ENCODE measurements around the gene RCOR1. TPM values are rescaled to one million over a fixed set of nuclear protein-coding genes. Genes with fewer than 3 reads are reported as not detected.

Gene RCOR1
- total and polyA plus RNA-seq, 2 donors (not counting 1 experiment from before 2014, with no cell fraction given): 8.7 to 37.1 TPM

GRCh38 chr14:102554821-102555819 is 37.3 kb upstream of the RCOR1 start:
- Histone ChIP-seq H3K36me3 (replicated peaks in 1 of 2; ENCODE audit: control extremely low read depth in 1 of 2, control insufficient read depth in 1 of 2, extremely low read depth in 1 of 2, insufficient read depth in 2 of 2, low read length in 1 of 2) (no peaks in the 10 kb centered on the region), H4K20me1 (ENCODE audit: control insufficient read depth, insufficient read depth, low read length, poor library complexity, severe bottlenecking) (no peaks in the 10 kb centered on the region), H3K9me3 (ENCODE audit: control extremely low read depth in 1 of 3, control insufficient read depth in 2 of 3, insufficient read depth in 1 of 3, low read length in 2 of 3) (no peaks in the 10 kb centered on the region), H3K79me2 (ENCODE audit: control insufficient read depth, insufficient read depth, low read length) (no peaks in the 10 kb centered on the region), H2AFZ (ENCODE audit: insufficient read depth, low read depth, low read length, poor library complexity, severe bottlenecking) (peak overlapping the region; percentile 97), H3K27ac (ENCODE audit: low read length in 2 of 2) (peak overlapping the region; percentile 80 to 86), H3K4me2 (replicated peaks; ENCODE audit: low read depth, low read length, poor library complexity, severe bottlenecking) (peak overlapping the region; percentile 80), H3K9ac (ENCODE audit: low read length) (peak overlapping the region; percentile 93), H3K4me3 (ENCODE audit: control extremely low read depth in 1 of 5, extremely low read depth in 1 of 5, insufficient read depth in 1 of 5, low read depth in 2 of 5, low read length in 4 of 5) (peak overlapping the region in 4 of 5 experiments; percentile 65 to 84 (median 74)), H3K27me3 (replicated peaks in 1 of 4; ENCODE audit: control extremely low read depth in 1 of 4, control insufficient read depth in 3 of 4, insufficient read depth in 4 of 4, low read length in 3 of 4) (peaks cover 0 to 3% (median 0%) of the 10 kb centered on the region in 4 experiments), H3K4me1 (ENCODE audit: control insufficient read depth in 2 of 2, insufficient read depth in 2 of 2, low read length in 2 of 2) (peaks cover 7 to 20% of the 10 kb centered on the region in 2 donors)
- Mint-ChIP-seq H3K4me3 (peak overlapping the region; percentile 82), H3K9me3 (ENCODE audit: insufficient read depth) (no peaks in the 10 kb centered on the region), H3K27ac (peak overlapping the region; percentile 72), H3K27me3 (peaks cover 3% of the 10 kb centered on the region), H3K4me1 (peaks cover 5% of the 10 kb centered on the region)
- ATAC-seq (ENCODE audit: low read depth) (peak; percentile 88), DNase-seq (peak; percentile 76)
- intact Hi-C loops (cut with micrococcal nuclease): loop anchor here (1.0 to 2.0 kb wide), 2 partner anchors 30 to 37 kb away; partner anchors contain the start of gene RCOR1
- no peak for TF ChIP-seq EZH2 (IDR thresholded peaks at IDR 0.05; ENCODE audit: borderline replicate concordance, insufficient read depth, low read depth, low read length, poor library complexity, severe bottlenecking)
- no peak for TF ChIP-seq CTCF (IDR thresholded peaks at IDR 0.05)
- 9% methylated on average over 94 of the region's 94 CpGs for WGBS (ENCODE audit: insufficient coverage)
- POLR2A ChIA-PET: interaction anchor here (0.7 kb wide), 1 partner anchor 55 kb away, joined by 4 read pairs; no protein-coding TSS in a partner anchor
- CTCF ChIA-PET: interaction anchor here (2.5 kb wide), 1 partner anchor 30 kb away, joined by 6 read pairs; no protein-coding TSS in a partner anchor

All from B cell (primary cell).